Astrocyte (in vitro differentiated cells and primary cell): ENCODE data around the gene PDGFC.

ENCODE experiments used
- CTCF ChIP-seq: IDR thresholded peaks from 2 replicates; pipeline ENCODE4 v1.5.1; 2011; ENCODE audit warnings: low read depth, mild to moderate bottlenecking, inconsistent platforms, low read length, moderate library complexity; ENCODE audit not compliant: insufficient read depth
- EZH2 ChIP-seq: IDR thresholded peaks from 2 replicates; pipeline ENCODE4 v1.6.1; 2012; ENCODE audit warnings: mild to moderate bottlenecking, low read length, inconsistent platforms; ENCODE audit not compliant: insufficient read depth

DNA sequence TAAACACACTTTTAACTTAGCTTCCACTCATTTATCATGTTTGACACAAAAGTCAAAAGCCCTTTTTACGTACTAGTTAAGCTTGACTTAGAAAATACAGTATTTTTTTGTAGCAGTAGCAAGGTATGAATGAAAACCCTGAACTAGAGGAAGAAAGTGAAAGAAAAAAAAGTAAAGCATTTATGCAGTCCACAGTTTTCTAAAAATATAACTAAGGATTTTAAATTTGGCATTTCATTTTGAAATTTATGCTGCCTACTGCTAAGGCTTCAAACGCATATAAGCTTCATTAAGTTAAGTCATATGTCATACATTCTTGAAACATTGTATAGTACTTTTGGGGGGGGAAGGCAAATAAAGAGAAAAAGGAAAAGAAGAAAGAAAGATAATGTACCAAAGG is 201.5 kb downstream of the PDGFC start:
- TF ChIP-seq CTCF (no peak), EZH2 (no peak)
